Measurements from ENCODE around the gene DOK1.

DNA sequence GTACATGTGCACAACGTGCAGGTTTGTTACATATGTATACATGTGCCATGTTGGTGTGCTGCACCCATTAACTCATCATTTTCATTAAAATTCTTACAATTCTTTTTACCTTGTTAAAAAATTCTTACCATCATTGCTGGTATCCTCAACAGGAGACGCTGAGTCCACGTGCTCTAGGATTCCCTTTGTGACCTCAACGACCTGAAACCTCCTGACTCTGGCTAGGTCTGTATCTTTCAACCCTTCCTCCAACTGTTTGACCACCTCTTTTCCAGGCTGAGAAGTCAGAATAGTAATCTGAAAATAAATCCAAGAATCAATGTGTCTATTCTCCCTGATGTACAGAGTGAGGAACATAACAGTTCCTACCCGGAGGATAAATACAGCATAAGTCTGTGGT is 52.4 kb downstream of the DOK1 start:
- TF ChIP-seq, protein P1, sequence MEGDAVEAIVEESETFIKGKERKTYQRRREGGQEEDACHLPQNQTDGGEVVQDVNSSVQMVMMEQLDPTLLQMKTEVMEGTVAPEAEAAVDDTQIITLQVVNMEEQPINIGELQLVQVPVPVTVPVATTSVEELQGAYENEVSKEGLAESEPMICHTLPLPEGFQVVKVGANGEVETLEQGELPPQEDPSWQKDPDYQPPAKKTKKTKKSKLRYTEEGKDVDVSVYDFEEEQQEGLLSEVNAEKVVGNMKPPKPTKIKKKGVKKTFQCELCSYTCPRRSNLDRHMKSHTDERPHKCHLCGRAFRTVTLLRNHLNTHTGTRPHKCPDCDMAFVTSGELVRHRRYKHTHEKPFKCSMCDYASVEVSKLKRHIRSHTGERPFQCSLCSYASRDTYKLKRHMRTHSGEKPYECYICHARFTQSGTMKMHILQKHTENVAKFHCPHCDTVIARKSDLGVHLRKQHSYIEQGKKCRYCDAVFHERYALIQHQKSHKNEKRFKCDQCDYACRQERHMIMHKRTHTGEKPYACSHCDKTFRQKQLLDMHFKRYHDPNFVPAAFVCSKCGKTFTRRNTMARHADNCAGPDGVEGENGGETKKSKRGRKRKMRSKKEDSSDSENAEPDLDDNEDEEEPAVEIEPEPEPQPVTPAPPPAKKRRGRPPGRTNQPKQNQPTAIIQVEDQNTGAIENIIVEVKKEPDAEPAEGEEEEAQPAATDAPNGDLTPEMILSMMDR (IDR thresholded peaks at IDR 0.05) = no peak
- TF ChIP-seq POLR2A (IDR thresholded peaks at IDR 0.05) = no peak

Data from Peyer's patch (tissue), 4 donors.